Measurements from ENCODE around the gene AFF1.

- TF ChIP-seq CTCF (conservative IDR thresholded peaks at IDR 0.05; ENCODE audit: low read length) (no peak), EZH2phosphoT487 (IDR thresholded peaks at IDR 0.05; ENCODE audit: borderline replicate concordance, low read depth, low read length) (no peak)
Observed at GRCh38 chr4:86917212-86918039, 17.4 kb upstream of the AFF1 start.
